Measurements from ENCODE around the gene KIR3DL3.
"Not testable (repeated sequence)": the region's sequence is repeated elsewhere in the genome, so short reads cannot be mapped to it uniquely, and the experiment has no call there.

KIR3DL3 gene

GRCh38 chr19:54750276-54750675 lies 26.0 kb downstream of the KIR3DL3 start:
- H3K27ac Mint-ChIP-seq; H3K4me3 Mint-ChIP-seq; H3K27me3 Mint-ChIP-seq; H3K4me1 Mint-ChIP-seq (ENCODE audit: low read depth); H3K9me3 Mint-ChIP-seq; DNase-seq; H3K36me3 Mint-ChIP-seq (ENCODE audit: low read depth): not testable (repeated sequence)

- H3K4me3 Mint-ChIP-seq; H3K27me3 Mint-ChIP-seq; H3K9me3 Mint-ChIP-seq; H3K36me3 Mint-ChIP-seq (ENCODE audit: low read depth); H3K27ac Mint-ChIP-seq; DNase-seq; H3K4me1 Mint-ChIP-seq (ENCODE audit: low read depth): not testable (repeated sequence)
Observed at GRCh38 chr19:54756204-54757110, 32.2 kb downstream of the KIR3DL3 start.

- not testable (repeated sequence) for H3K4me1 Mint-ChIP-seq (ENCODE audit: low read depth); H3K27me3 Mint-ChIP-seq; H3K4me3 Mint-ChIP-seq; DNase-seq; H3K9me3 Mint-ChIP-seq; H3K36me3 Mint-ChIP-seq (ENCODE audit: low read depth); H3K27ac Mint-ChIP-seq
Observed at GRCh38 chr19:54758577-54758976, 34.3 kb downstream of the KIR3DL3 start.

- not testable (repeated sequence) for H3K4me1 Mint-ChIP-seq (ENCODE audit: low read depth); H3K36me3 Mint-ChIP-seq (ENCODE audit: low read depth); DNase-seq; H3K4me3 Mint-ChIP-seq; H3K27me3 Mint-ChIP-seq; H3K27ac Mint-ChIP-seq; H3K9me3 Mint-ChIP-seq
Observed at GRCh38 chr19:54764219-54764618, 40.0 kb downstream of the KIR3DL3 start.

- H3K27me3 Mint-ChIP-seq; H3K27ac Mint-ChIP-seq; DNase-seq; H3K4me3 Mint-ChIP-seq; H3K9me3 Mint-ChIP-seq; H3K4me1 Mint-ChIP-seq (ENCODE audit: low read depth); H3K36me3 Mint-ChIP-seq (ENCODE audit: low read depth): not testable (repeated sequence)
Observed at GRCh38 chr19:54766464-54766863, 42.2 kb downstream of the KIR3DL3 start.

GRCh38 chr19:54769646-54770045 lies 45.4 kb downstream of the KIR3DL3 start, which contains the start of gene KIR2DL1:
TSS of gene KIR2DL1 (plus strand) at chr19:54769793. CDS start at chr19:54769851, 58 bp downstream.
- not testable (repeated sequence) for H3K27me3 Mint-ChIP-seq; H3K36me3 Mint-ChIP-seq (ENCODE audit: low read depth); H3K4me3 Mint-ChIP-seq; DNase-seq; H3K4me1 Mint-ChIP-seq (ENCODE audit: low read depth); H3K9me3 Mint-ChIP-seq; H3K27ac Mint-ChIP-seq

GRCh38 chr19:54770511-54770910 lies 46.3 kb downstream of the KIR3DL3 start:
- not testable (repeated sequence) for H3K9me3 Mint-ChIP-seq; H3K27me3 Mint-ChIP-seq; DNase-seq; H3K4me3 Mint-ChIP-seq; H3K36me3 Mint-ChIP-seq (ENCODE audit: low read depth); H3K4me1 Mint-ChIP-seq (ENCODE audit: low read depth); H3K27ac Mint-ChIP-seq

- not testable (repeated sequence) for H3K9me3 Mint-ChIP-seq; H3K27ac Mint-ChIP-seq; H3K27me3 Mint-ChIP-seq; H3K4me3 Mint-ChIP-seq; H3K36me3 Mint-ChIP-seq (ENCODE audit: low read depth); H3K4me1 Mint-ChIP-seq (ENCODE audit: low read depth); DNase-seq
Observed at GRCh38 chr19:54771018-54771960, 47.0 kb downstream of the KIR3DL3 start.

GRCh38 chr19:54772666-54773065 lies 48.4 kb downstream of the KIR3DL3 start:
- not testable (repeated sequence) for H3K4me3 Mint-ChIP-seq; H3K27ac Mint-ChIP-seq; H3K9me3 Mint-ChIP-seq; H3K27me3 Mint-ChIP-seq; DNase-seq; H3K4me1 Mint-ChIP-seq (ENCODE audit: low read depth); H3K36me3 Mint-ChIP-seq (ENCODE audit: low read depth)

- not testable (repeated sequence) for H3K4me3 Mint-ChIP-seq; H3K4me1 Mint-ChIP-seq (ENCODE audit: low read depth); H3K36me3 Mint-ChIP-seq (ENCODE audit: low read depth)
Observed at GRCh38 chr19:54775095-54775815, 51.0 kb downstream of the KIR3DL3 start.

GRCh38 chr19:54775830-54776229 lies 51.6 kb downstream of the KIR3DL3 start:
- H3K27me3 Mint-ChIP-seq; H3K9me3 Mint-ChIP-seq; H3K4me1 Mint-ChIP-seq (ENCODE audit: low read depth); H3K36me3 Mint-ChIP-seq (ENCODE audit: low read depth); DNase-seq; H3K4me3 Mint-ChIP-seq; H3K27ac Mint-ChIP-seq: not testable (repeated sequence)

More at GRCh38 chr19:54775095-54775815, 51.0 kb downstream of the KIR3DL3 start:
- H3K27me3 Mint-ChIP-seq, DNase-seq, H3K9me3 Mint-ChIP-seq, H3K27ac Mint-ChIP-seq: not testable (repeated sequence)

GRCh38 chr19:54777851-54778250 lies 53.6 kb downstream of the KIR3DL3 start:
- not testable (repeated sequence) for H3K9me3 Mint-ChIP-seq; H3K4me1 Mint-ChIP-seq (ENCODE audit: low read depth); H3K36me3 Mint-ChIP-seq (ENCODE audit: low read depth)

GRCh38 chr19:54778896-54779295 lies 54.7 kb downstream of the KIR3DL3 start:
- H3K4me1 Mint-ChIP-seq (ENCODE audit: low read depth); H3K27me3 Mint-ChIP-seq: not testable (repeated sequence)

More at GRCh38 chr19:54777851-54778250, 53.6 kb downstream of the KIR3DL3 start:
- H3K4me3 Mint-ChIP-seq, H3K27me3 Mint-ChIP-seq, H3K27ac Mint-ChIP-seq, DNase-seq: not testable (repeated sequence)

GRCh38 chr19:54782916-54783315 lies 58.7 kb downstream of the KIR3DL3 start:
- H3K9me3 Mint-ChIP-seq; H3K27ac Mint-ChIP-seq; DNase-seq; H3K4me1 Mint-ChIP-seq (ENCODE audit: low read depth); H3K4me3 Mint-ChIP-seq; H3K36me3 Mint-ChIP-seq (ENCODE audit: low read depth): not testable (repeated sequence)
- H3K27me3 Mint-ChIP-seq = peaks cover 31% of the 10 kb centered on the region

More at GRCh38 chr19:54778896-54779295, 54.7 kb downstream of the KIR3DL3 start:
- H3K27ac Mint-ChIP-seq; H3K4me3 Mint-ChIP-seq; H3K9me3 Mint-ChIP-seq; DNase-seq; H3K36me3 Mint-ChIP-seq (ENCODE audit: low read depth): not testable (repeated sequence)
